GM19438 (cell line): ENCODE measurements around the gene IFNA1.
"Not testable (repeated sequence)": the region's sequence is repeated elsewhere in the genome, so short reads cannot be mapped to it uniquely, and the experiment has no call there.

Experiments used
- ATAC-seq: cut with Tn5 transposase; IDR thresholded peaks from one replicate; pipeline ENCODE4 v1.9.1; 2021; ENCODE audit warnings: low read depth; ENCODE audit not compliant: unreplicated experiment

The IFNA1 gene

GRCh38 chr9:21443849-21444625, 3.8 kb downstream of the IFNA1 start:
- peak; percentile 91 for ATAC-seq

GRCh38 chr9:21449312-21449711, 9.1 kb downstream of the IFNA1 start:
- not testable (repeated sequence) for ATAC-seq

GRCh38 chr9:21450733-21451394, 10.6 kb downstream of the IFNA1 start:
- ATAC-seq = no peak

- no peak for ATAC-seq
Measured at GRCh38 chr9:21452681-21453080, 12.4 kb downstream of the IFNA1 start.

- no peak for ATAC-seq
Measured at GRCh38 chr9:21454149-21454548, 13.9 kb downstream of the IFNA1 start.

- peak; percentile 97 for ATAC-seq
Measured at GRCh38 chr9:21455320-21455719, 15.1 kb downstream of the IFNA1 start.

- no peak for ATAC-seq
Measured at GRCh38 chr9:21461377-21461776, 21.1 kb downstream of the IFNA1 start.

- ATAC-seq = no peak
Measured at GRCh38 chr9:21465138-21465537, 24.9 kb downstream of the IFNA1 start.

GRCh38 chr9:21465859-21466518, 25.8 kb downstream of the IFNA1 start:
- ATAC-seq = peak; percentile 70

- no peak for ATAC-seq
Measured at GRCh38 chr9:21470126-21470525, 29.9 kb downstream of the IFNA1 start.

GRCh38 chr9:21473236-21473635, 33.0 kb downstream of the IFNA1 start:
- ATAC-seq = no peak

GRCh38 chr9:21477466-21477865, 37.2 kb downstream of the IFNA1 start:
- ATAC-seq = no peak

- ATAC-seq = no peak
Measured at GRCh38 chr9:21479152-21479702, 39.0 kb downstream of the IFNA1 start.

- no peak for ATAC-seq
Measured at GRCh38 chr9:21481470-21482056, 41.3 kb downstream of the IFNA1 start.

- ATAC-seq = no peak
Measured at GRCh38 chr9:21482213-21482612, 42.0 kb downstream of the IFNA1 start, which contains the start of gene IFNE. IFNE (minus strand) TSS chr9:21482313; CDS start chr9:21481694, 619 bp downstream.
